Activated CD8-positive, alpha-beta memory T cell treated with anti-CD3 and anti-CD28 coated beads, Interleukin-2, amount 50 U/mL, for 24 hours (primary cell): ENCODE measurements around the gene C13orf42.

Experiments
- DNase-seq: peaks from one replicate; pipeline ENCODE4 v3.0.0-alpha.2; 2020; ENCODE audit errors: extremely low read depth

C13orf42 gene

DNA sequence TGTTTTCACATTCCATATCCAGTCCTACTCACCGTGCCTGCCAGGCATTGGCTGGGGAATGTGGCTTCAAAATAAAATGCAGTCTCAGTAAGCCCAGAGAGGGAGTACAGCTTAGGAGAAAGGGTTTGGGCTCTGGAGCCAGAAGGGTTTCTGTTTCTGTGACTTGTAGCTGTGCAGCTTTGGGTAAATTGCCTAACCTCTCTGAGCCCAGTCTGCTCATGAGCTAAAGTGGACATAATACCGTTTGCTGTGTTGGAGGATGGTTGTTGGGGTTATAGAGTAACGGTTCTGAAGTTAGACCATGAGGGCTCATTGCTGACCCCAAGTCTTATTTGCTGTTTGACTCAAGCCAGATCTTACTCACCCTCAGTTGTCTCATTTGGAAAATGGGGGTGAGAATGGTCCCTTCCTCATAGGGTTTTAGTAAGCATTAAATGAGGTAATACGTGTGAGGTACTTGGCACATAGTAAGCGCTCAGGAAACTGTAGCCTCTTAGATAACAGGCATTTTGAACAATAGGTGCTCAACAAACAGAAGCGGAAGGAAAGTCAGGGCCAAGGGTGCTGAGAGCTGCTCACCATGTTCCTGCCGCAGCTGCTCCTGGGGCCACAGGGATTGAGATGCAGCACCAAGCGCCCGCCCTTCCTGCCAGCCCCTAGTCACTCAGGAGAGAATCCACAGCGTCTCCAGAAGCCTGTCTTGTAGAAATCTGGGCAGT lies 45.5 kb downstream of the C13orf42 start:
- no peak for DNase-seq

- DNase-seq: no peak
Measured at GRCh38 chr13:51064753-51065152, 46.3 kb downstream of the C13orf42 start.

DNA sequence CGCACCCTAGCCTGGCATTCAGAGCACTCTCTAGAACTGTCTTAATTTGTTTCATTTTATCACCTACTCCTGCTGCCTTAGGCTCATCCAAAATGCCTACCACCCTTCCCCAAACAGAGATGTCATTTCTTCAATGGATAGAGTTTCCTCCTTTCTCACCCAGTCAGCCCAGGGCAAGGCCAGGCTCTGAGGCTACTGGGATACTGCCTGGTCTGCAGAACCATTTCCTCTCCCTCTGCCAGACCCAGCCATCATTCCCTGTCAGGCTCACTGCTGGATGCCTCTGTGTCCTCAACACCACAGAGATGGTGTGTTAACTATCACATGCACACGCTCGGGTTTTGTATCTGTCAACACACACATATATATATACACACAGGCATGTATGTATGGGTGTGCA lies 47.2 kb downstream of the C13orf42 start:
- DNase-seq: no peak

DNA sequence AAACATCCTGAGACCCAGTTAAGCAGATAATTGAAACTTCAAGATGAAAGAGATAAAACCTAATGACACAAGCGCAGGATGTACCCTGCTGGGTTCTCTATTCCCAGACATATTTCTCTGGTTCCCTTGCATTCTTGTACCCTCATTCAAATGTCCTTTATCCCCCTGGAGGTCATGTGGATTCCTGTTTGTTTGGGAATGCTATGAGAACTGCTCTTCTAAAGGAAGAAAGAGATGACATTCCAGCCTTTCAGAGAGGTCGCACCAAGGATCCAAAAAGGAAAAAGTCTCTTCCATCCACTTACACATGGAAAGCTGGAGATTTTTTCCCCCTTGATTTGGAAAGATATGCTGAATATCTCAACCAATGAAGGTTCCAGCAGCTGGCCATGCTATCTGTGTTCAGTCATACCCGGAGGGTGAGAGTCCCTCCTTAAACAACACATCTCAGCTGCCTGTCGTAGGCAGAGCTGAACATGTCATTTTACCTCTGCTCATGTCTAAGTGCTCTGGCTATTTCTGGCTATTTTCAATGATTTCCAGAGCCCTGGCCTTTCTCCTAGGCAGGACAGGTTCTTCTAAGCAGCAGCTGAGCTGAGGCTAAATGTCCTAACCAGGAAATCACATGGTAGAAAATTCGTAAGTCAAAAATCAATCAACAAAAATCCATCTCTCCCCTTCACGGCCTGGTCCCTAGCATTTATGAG lies 52.5 kb downstream of the C13orf42 start:
- DNase-seq: no peak

DNA sequence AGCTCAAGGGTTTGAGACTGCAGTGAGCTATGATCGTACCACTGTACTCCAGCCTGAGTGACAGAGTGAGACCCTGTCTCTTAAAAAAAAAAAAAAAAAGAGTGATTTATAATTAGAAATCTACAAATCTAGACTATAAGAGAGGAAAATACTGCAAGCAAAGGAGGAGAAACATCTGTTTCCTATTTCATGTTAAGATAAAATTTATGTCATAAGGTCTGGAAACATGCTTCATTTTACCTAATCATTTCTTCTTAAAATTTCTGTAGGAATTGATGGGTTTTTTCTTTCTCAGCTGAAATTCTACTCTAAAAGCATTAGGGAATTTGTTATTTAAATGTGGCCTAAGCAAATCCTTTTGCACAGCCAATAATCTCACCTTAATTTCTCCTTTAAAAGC lies 53.2 kb downstream of the C13orf42 start:
- DNase-seq: no peak

DNA sequence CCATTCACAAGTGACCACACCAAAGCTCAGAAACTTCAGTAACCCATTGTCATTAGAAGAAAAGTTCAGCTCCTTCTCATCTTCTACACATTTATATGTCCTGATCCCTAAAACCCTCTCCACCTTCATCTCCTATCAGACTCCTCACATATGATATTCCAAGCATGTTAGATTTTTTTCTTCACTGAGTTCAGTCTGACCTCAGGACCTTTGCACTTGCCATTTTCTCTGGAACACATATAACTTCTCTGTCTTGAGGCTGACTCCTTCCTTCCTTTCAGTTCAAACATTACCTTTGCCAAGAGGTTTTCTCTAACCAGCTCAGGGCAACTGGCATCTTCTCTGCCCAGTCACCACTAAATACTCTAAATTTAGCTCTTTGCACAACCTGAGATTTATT lies 54.1 kb downstream of the C13orf42 start:
- no peak for DNase-seq

- no peak for DNase-seq
Measured at GRCh38 chr13:51052581-51052980, 58.5 kb downstream of the C13orf42 start.

- no peak for DNase-seq
Measured at GRCh38 chr13:51050021-51050830, 60.8 kb downstream of the C13orf42 start.

DNA sequence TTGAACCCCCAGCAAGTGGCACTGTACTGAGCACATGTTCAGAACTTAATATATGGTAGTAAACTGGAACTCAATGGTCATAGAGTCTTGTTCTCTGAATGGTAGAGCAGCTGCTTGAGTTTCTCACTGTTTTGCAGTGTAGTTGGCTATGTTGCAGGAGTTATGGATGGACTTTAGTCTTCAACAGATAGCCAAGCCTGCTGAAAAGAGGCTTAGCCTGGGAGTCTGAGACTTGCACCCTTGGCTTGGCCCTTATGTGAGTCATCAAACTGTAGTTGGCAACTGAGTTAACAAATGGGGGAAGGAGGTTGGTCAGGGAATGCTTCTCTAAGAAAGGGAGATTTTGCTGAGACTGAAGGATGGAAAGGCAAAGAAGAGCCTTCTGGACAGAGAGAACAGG lies 62.5 kb downstream of the C13orf42 start:
- no peak for DNase-seq

DNA sequence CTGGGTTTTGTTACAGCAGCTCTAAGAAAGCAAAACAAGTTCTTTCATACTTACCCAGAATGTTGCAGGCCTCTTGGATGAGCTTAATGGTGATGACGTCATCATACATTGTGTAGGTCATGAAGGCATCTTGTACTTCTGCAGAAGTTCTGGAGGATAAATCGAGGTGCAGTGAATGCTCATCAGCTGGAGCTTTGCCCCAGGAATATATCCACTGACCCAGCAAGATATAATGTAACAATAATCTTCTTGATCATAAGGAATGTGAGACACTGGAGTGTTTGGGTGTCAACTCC lies 63.0 kb downstream of the C13orf42 start:
- DNase-seq: no peak

DNA sequence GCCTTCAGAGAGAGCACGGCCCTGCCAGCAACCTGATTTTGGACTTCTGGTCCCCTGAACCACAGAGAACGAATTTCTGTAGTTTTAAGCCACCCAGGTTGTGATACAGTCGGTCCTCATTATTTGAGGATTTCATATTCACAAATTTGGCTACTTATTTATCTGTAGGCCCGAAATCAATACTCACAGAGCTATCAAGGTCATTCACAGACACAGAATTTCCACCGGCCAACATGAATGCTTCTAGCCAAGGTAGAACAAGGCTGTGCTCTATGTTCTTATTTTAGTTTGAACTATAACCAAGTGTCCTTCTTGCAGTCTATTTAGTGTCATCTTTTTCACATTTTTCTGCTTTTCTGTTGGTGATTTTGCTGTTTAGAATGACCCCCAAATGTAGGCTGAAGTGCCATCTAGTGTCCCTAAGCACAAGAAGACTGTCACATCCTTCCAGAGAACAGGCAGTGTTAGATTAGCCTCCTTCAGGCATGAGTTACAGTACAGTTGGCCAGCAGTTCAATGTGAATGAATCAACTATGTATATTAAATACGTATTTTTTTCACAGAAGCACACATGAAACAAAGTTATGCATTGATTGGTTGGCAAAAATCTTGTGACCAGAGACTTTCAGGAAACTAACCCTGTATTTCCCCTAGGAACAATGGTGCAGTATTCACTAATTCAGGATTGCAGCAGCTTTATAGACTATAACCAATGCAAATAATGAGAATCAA lies 63.5 kb downstream of the C13orf42 start:
- no peak for DNase-seq

- DNase-seq: no peak
Measured at GRCh38 chr13:51045451-51045850, 65.6 kb downstream of the C13orf42 start.

GRCh38 chr13:51044023-51044665 lies 66.9 kb downstream of the C13orf42 start:
- DNase-seq: no peak

DNA sequence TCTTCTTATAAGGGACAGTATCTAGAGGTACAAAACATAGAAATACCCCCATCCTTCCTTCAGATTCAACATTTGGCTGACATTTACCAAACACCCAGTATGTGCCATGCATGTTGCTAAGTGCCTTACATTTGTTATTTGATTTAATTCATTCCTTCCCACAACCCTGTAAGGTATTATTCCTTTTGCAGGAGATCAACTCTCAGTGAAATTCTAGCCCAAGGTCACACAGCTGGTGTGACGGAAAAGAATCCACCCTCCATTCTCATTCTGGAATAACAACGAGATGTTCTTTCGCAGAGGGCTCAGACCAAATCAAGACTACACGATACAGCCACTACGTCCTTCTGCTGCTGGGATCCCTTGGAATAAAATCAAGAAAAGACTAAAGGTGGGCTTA lies 67.8 kb downstream of the C13orf42 start:
- DNase-seq: no peak

DNA sequence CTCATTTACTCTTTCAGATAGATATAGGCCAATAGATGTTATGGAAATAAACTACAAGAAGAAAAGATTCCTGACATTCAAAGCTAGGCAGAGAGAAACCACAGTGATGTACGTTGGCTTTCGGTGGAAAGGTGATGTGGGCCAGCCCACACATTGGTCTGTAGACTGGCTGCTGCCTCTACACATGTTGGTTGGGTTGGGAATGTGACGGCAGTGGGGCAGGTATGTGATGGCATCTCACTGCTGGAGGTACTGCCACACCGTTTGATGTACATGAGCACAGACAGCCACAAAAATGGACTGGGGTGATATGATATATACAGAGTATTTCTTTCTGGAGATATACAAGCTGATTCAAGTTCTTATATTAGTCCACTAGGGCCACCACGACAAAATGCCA lies 69.4 kb downstream of the C13orf42 start:
- no peak for DNase-seq

- no peak for DNase-seq
Measured at GRCh38 chr13:51041126-51041525, 69.9 kb downstream of the C13orf42 start.

- DNase-seq: no peak
Measured at GRCh38 chr13:51040431-51040830, 70.6 kb downstream of the C13orf42 start.

DNA sequence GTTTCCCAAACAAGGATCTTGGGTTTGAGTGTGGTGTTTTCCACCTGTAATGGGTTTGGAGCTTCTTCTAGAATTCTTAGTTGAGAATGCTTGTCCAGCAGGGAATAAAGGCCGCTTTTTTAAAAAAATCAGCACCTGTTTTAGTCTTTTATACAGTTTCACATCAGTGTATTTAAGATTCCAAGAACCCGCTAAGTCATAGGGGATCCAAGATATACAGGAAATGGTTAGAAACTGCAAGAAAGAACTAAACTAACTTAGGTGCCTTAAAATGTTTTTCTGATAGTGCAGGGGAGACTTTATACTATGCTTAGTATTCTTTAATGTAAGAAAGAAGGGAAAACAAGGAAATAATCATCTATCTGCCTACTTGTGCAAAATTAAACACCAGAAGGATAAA lies 74.7 kb downstream of the C13orf42 start:
- DNase-seq: no peak

GRCh38 chr13:51035978-51036377 lies 75.1 kb downstream of the C13orf42 start:
- no peak for DNase-seq

GRCh38 chr13:51035469-51035868 lies 75.6 kb downstream of the C13orf42 start:
- no peak for DNase-seq

DNA sequence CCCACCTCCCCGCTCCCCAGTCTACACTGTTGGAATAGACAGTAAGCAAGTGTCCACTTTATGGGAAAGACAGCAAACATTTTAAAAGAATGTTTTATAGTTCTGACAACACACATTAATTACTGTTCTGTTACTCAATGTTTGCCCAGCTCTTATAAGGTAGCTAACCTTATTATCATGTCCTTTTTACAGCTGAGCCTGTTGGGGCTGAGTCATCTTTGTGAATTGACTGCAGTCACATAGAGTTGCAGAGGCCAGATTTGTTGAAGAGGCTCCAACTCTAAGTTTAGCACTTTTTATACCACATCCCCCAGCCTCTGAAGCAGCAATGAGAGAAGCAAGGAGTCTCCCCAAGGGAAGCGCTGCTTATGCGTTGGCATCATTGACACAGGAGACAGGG lies 76.2 kb downstream of the C13orf42 start:
- DNase-seq: no peak
